GM21367 (cell line): ENCODE measurements around the gene CHD6.

Experiments
- ATAC-seq: cut with Tn5 transposase; IDR thresholded peaks from one replicate; pipeline ENCODE4 v1.9.1; 2021; ENCODE audit not compliant: unreplicated experiment

CHD6 gene

DNA sequence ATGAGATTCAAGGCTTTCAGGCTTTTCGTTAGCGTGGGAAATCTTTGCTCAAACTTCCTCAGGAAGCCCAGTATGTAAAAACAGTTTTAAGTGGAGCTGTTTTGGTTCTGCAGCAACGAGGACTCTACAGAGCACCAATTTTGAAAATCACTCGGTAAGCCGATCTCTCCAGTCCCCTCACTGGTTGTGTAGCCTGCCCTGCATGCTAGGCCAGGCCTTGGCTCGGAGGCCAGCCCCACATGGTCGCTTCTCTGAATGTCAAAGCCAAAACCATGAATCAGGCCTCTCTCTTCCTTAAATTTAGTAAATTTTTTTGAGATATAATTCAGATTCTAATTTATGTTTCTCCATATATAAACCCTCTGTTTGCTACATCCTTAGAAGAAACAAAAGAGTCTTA, 108.0 kb downstream of the CHD6 start:
- no peak for ATAC-seq

DNA sequence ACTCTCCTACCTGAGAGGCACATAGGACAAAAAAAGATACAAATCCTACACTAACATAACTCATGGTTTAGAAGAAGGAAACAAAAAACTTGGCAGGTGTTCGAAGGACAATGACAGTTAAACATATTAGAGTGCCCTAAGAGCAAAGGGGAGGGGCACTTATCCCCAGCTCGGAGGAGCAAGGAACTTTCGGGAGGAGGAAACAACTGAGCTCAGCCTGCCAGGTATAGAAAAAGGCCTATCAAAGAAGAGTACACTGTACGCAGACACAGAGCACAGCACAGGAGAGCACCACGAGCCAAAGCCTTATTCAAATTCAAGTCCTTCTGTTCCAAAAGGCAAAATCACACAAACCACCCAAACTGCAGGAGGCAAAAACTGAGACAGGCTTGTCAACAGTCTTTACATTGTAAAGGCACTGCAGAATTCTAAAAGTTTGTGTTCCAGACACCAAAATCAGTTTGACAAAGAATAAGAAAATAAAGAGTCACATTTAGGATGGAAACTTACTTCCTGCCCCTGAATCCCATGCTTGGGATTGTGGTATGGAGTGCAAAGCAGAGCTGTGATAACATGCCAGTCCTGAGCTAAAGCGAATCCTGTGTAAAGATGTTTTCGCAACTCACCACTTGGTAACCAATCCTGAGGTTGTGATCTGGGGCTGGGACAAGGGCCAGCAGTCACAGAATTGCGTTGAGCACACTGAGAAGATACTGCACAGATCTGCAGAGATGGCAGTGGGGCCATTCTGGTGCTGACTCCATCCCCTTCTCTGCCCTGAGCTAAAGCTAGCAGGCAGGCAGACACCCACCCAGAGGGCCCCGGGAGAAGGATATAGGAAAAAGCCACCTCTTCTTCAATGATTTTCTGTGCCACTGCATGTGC, 108.6 kb downstream of the CHD6 start:
- ATAC-seq = no peak

DNA sequence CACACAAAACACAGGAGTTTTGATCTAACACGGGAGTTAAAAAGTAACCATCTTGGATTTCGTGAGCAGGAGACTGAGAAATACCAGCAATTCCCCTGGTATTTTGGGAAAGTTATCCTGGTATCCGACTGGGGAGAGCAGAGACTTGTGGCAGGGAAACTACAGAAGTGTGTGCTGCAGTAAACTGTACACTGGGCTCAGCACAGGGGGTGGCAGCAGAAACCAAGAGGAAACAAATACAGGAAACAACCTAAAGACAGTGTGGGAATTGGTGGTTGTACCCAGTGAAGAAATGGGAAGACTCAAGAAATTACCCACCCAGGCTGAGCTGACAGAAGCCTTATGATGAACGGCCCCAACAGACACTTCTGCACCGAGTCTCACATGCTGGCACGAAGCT, 109.8 kb downstream of the CHD6 start:
- no peak for ATAC-seq

DNA sequence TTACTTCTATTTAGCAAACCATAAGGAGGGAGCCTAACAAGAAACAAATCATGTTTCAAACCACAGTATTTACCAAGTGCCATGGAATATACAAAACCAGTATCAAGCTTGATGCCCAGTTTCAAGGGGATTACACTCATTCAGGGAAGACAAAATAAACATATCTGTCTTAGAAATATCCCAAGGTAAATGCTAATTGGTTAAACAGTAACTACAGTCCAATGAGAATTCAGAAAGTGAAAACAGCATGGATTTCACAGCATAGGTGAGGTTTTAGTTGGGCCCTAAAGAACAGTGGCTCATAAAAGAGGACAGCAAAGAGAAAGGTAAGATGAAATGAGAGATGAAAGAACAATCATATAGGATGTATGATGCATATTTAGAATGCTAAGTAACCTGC, 110.3 kb downstream of the CHD6 start:
- ATAC-seq = no peak

DNA sequence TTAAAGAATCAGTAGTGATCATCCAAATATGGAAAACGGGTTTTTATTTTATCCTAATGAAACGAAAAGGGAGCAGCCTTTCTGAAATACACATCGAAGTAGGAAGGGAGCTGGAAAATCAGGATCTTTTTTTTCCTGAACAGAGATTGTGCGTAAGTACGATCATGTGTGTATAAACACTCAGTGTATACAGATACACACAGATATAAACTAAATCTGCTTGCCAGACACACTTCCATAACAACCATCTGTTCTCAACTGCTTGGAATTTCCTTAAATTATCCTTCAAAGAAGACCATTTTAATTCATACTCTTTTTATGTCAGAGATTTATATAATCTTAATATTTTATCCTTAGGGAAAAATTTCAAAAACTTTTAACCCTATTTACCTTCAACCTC, 110.7 kb downstream of the CHD6 start:
- no peak for ATAC-seq

DNA sequence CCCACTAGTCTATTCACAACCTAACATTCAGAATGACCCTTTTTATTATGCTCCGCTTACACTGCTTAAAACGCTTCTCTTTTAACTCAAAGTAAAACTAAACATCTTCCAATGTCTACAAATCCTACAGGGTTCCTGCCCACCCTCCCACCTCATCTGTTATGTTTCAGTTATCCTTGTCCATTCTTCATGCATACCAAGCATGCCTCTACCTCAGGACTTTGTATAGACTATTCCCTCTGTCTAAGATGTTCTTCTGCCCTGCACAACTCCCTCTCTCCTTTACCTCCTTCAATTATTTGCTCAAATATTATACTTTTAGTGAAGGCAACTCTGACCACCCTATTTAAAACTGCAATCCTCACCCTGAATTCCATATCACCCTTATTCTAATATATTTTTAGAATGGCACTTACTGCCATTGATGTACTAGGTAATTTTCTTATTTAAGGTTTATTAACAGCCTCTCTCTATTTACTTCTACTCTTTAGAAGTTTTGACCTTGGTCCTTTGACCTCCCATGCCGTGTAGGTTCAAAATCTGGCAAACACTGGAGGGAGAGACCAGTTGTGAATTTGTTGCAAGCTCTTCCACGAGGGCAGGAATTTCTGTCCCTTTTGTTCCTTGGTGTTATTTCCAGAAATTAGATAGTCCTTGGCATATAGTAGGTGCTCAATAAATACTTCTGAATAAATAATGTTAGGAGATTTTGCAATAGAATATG, 111.8 kb downstream of the CHD6 start:
- ATAC-seq = no peak

DNA sequence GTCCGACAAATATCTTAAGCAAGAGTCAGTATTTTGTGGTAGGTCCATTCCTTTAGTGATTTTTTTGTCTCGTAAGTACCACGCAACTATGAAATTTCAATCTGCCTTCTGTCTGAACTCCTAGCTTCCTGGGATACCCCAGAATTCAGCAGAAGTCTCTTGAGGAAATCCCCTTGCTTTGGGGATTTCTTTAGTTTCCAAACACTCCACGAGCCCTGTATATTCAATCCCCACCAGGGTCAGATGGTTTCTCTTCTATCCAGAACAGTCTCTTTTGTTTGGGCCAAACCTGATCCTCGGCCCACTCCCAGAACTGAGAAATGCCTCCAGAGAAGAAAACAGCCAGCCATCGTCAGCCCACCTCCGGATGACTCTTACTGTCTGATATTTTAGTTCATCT, 113.0 kb downstream of the CHD6 start:
- ATAC-seq = no peak

DNA sequence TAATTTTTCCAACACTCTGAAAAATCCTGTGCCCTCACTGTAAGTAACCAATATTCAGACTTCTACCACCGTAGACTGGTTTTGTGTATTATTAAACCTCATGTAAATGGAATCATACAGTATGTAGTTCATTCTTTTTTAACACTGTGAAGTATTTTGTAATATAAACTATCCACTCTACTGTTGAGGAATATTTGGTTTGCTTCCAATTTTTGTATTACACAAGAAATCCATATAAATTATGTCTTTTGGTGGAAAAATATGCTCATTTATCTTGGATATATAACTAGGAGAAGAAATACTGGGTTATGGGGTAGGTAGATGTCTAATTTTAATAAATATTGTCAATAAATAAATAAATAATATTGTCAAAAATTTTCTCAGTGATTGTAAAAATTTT, 116.8 kb downstream of the CHD6 start:
- no peak for ATAC-seq

DNA sequence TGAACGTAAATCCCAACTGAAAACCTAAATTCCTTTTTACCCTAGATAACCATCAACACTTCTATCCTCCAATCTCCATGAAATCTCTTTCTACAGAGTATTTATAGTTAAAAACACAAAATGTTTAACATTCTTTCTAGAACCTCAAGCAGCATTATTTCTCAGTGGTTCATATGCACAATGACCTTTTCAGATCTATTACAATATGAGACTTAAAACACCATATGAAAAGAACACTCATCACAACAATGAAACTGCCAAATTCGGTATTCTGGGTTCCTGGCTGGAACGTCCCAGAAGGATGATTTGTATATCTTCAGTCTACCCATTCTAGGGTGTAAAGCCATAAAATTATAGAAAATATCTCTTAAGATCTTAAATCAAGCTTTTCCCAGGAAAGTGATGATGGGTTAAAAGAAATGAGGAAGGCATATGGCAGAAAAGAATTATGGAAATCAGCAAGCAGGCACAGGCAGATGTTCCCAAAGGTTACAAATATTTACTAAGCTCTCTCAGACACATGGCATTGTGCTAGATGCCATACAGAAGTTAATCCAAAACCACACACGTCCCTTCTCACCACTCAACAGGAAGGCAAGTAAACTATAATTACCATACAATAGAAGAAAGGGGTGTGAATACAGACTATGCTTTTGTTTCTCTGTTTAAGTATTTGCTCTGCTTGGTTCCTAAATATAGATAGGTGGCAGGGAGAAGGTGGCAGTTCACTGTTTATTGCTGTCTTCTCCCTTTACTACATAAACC, 118.0 kb downstream of the CHD6 start:
- ATAC-seq = no peak

DNA sequence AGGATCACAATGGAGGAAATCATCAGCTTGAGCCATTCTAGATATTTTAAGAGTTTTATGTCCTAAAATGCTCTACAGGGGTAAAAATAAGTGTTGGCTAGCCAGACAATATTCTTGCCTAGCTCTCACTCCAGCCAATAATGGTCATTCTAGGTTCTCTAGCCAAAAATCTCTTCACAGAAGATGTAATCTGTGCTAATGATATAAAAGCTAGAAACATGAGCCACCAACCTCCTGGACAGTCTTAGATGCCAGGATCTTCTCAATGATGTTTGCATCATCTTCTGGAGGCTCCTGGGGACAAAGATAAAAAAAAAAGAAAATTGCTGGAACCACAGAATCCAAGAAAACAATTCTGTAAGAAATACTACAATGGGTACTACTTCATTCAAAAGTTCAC, 119.1 kb downstream of the CHD6 start:
- no peak for ATAC-seq

DNA sequence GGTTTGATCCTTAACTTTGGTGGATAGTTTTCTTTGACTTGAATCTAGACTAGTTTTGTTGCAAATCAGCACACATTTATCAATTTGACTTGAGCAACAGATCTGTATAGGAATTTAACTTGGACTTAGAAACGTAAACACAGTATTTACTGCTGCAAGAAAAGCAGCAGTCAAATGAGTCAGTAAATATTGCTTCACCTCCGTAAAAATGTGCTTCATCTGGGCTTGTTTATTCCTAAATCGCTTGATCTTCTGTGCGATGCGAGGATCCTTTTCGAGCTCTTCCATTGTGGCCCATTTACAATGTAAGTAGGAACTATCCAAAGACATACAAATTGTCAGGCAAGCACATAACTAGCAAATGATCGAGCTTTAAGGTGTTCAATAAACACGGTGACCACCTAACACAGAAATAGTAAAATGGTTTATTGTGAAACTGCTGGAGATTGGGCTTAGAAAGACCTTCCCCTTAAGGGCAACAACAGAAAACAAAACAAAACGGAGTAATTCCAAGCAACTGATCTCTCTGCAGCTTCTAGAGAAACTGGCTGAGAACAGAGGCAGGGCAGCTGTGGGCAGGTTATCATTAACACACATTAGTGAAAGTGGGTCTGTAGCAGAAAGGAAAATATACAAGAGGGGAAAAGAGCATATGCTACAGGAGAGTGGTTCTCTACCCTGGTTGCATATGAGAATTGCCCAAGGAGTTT, 120.8 kb downstream of the CHD6 start:
- no peak for ATAC-seq

DNA sequence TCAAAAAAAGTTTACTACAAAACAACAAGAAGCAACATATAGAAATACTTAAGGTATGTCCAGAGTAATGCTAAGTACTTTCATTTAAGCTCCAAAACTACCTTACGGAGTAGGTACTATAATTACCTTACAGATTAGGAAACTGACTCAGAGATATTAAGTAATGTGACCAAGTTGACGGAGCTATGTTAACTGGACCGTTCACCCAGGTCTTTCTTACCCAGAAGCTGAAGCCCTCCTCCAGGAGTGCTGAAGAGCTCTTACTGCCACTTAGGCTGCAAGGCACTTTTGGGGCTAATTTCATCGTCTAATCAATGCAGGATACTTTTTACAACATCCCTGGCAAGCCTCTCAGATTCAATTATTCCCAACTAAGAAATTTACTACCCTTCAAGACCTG, 123.7 kb downstream of the CHD6 start:
- ATAC-seq = no peak

DNA sequence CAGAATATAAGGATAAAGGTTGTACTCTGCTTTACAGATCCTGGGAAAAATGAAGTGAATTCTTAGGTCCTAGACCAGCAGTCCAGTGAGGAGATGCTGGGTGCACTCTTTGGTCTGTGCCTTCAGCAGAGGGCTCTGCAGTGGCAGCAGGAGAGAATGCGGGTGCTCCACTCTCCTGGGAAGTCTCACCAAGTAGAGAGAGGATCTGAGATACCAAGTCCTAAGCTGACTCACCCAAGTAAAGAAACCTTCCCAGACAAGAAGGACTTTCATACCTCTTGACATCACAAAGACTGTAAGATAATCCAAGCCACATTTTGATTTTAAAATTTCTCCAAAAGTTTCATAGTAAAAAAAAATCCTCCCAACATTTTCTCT, 134.6 kb downstream of the CHD6 start:
- no peak for ATAC-seq

DNA sequence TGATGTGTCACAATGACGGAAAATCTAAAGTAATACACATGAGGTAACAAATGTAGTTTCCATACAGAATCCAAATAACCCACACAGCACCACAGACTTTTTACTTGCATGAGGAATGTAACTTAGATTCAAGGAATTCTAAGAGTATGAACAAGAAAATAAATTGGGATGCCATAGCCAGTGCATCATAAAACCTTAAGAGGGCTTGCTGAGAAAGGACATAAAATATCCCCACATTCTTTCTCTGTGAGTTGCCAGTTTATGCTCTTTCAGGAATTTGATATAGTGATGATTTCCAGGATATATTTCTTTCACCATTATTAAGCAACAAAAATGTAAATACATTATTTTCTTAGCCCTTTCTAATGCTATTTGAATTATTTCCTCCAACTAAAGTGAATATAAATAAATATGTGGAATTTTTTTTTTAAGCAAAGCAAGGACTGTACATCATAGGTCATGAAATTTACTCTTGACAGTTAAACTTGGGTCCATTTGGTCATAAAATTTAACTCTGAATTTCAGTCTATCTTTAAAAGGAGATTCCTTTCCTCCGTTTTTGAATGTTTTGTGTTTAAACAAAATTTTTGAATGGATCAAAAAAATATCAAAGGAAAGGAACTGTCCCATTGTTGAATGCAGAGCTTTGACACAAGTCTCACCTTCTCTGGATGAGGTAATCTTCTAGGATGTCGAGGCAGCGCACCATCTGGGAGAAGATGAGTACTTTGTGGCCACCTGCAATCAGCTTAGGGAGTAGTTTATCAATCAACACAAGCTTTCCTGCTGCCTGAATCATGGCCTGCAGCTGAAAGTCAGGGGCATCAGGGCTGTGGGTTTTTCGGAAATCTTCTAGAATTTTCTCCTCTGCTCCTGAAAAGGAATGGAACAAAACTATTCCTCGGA, 135.3 kb downstream of the CHD6 start:
- ATAC-seq = no peak

DNA sequence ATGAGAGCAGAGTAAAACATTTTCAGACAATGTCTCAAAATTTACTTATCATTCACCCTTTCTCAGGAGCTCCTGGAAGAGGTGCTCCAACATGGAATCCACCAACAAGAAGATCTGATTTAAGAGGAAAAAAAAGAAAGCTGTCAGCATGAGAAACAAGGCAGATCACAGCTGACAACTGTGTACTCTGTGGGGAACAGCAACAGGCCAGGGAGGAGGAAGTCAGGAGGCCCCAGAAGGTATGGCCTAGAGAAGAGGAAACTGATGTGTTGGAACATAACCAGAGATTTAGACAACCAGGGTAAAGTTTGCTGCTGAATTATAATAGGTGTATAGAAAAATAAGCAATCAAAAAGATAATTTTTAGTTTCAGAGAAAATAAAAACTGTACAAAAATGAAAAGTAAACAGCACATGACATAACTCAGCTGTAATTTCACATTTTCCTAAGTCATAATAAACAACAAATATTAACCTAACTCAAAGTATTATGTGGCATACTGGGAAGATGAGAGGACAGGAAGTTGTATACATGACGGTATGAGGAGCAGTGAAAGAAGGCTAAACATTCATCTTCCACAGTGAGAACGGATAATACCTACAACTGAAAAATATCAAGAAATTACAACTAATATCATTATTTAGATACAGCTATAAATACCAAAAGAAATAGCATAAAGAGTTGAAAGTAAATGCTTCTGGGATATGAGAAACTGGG, 138.0 kb downstream of the CHD6 start:
- no peak for ATAC-seq

DNA sequence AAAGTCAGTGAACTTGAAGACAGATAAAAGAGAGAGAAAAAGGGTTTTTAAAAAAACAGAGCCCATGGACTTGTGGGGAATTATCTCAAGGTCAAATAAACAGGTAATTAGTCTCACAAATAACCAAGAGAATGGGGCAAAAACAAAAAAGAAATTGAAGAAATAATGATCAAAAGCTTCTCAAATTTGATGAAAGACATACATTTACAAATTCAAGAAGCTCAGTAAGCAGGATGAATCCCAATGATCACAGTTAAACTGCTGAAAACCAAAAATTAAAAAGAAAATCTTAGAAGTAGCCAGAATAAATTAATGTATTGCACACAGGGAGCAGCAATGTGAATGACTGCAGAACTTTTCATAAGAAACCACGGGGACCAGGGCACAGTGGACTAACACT, 139.1 kb downstream of the CHD6 start:
- no peak for ATAC-seq

DNA sequence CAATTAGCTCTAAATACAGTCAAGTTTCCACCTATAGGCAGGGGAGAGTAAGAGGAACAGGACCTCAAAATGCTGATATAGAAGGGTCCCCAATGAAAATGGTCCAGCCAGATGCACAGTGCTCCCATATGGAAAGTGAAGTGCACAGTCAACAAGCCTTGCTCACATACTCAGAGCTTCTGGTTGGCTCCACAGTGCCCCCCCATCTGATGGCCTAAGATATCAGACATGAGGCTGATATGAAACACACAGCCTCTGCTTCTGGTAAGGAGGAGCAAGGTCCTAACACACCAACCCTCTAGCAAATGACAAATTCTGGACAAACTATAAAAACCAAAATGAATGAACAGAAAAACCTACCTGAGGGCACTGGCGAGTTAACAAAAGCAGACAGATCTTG, 140.2 kb downstream of the CHD6 start:
- no peak for ATAC-seq

DNA sequence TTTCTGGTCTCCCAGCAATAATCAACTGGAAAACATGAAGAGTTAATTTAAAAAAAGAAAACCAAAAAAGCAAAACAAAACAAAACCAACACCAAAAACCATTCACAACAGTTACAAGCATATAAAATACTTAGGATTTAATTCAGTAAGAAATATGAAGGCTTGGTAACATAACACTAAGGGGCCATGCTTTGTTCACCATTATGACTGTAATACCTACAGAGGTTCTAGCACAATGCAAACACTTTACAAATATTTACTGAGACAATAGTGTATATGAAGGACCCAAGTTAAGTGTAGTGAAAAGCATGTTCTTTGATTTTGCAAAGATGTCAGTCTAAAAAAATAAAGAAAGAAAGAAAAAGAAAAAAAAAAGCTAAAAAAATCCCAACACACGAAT, 141.7 kb downstream of the CHD6 start:
- ATAC-seq = no peak

DNA sequence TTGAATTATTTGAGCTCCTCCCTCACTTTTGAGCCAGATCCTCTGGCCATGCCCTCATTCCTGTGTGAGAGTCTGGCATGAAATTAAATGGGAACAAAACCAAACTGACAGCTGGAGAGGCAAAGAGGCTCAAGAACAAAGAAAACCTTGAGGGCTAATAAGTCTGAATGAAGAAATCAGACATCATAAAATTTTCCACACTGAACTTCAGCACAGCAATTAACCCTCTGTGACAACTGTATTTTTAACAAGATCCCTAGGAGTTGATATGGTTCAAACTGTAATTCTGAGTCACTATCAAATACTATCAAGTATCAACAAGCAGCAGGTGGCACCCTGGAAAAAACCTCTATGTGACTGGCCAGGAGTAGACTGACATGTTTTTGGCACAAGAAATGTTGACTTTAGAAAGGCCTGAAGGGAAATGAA, 142.2 kb downstream of the CHD6 start:
- ATAC-seq = no peak
